BJ (cell line): ENCODE measurements around the gene RNU4-1. TPM values are rescaled to one million over a fixed set of nuclear protein-coding genes. Genes with fewer than 3 reads are reported as not detected.

Experiments
- CTCF ChIA-PET: fragments of 350-600 bp; formaldehyde crosslinking; extraction: SDS; loops from one replicate; lab custom pipeline; 2021; ENCODE audit warnings: antibody characterized with exemption, inconsistent platforms; lab: Yijun Ruan, JAX
- POLR2A ChIA-PET: fragments of 300-600 bp; sonication (Branson Sonifier 250); formaldehyde crosslinking; extraction: SDS; loops from one replicate; lab custom pipeline; 2021; ENCODE audit warnings: antibody characterized with exemption; lab: Charles Lee
- DNase-seq: peaks from one replicate; pipeline ENCODE4 v3.0.0-alpha.2; 2011; ENCODE audit warnings: low read depth
- H3K27me3 ChIP-seq: 2 replicates; pipeline ENCODE4 v1.6.0; 2011; ENCODE audit warnings: low read length; ENCODE audit not compliant: control insufficient read depth, insufficient read depth
- H3K36me3 ChIP-seq: 2 replicates; pipeline ENCODE4 v1.5.1; 2011; ENCODE audit warnings: low read length; ENCODE audit not compliant: control insufficient read depth, insufficient read depth
- H3K4me3 ChIP-seq: 2 replicates; pipeline ENCODE4 v1.5.1; 2011; ENCODE audit warnings: low read depth, mild to moderate bottlenecking, control low read depth, low read length
- CTCF ChIP-seq: IDR thresholded peaks from 2 replicates; pipeline ENCODE4 v1.5.1; 2011; ENCODE audit warnings: low read depth, mild to moderate bottlenecking, control low read depth, inconsistent platforms, low read length, moderate library complexity; ENCODE audit not compliant: insufficient read depth
- polyA plus RNA-seq: library from polyadenylated mRNA; depleted of rRNA; stranded (reverse); fragments of >200 nt; gene quantifications from 2 replicates; pipeline ENCODE4 v1.2.3, GENCODE V29; 2011

The RNU4-1 gene
- polyA plus RNA-seq, 1 experiment = not detected

- TF ChIP-seq CTCF = no peak
- DNase-seq = no peak
- Histone ChIP-seq H3K36me3 (no peaks in the 10 kb centered on the region; the same call in 1 of the 2 replicates), H3K4me3 (peak overlapping the region; percentile 95), H3K27me3 (no peaks in the 10 kb centered on the region)
- POLR2A ChIA-PET = interaction anchor here (1.1 to 3.5 kb wide), 3 partner anchors 28 to 63 kb away, joined by 5 to 29 read pairs (median 18); partner anchors contain the start of gene RPLP0
- CTCF ChIA-PET = interaction anchor here (0.7 to 14.8 kb wide), 6 partner anchors 11 to 63 kb away, joined by 3 to 482 read pairs (median 10); partner anchors contain the start of gene RPLP0
These were observed 29.3 kb downstream of the RNU4-1 start for GRCh38 chr12:120263748-120264085.

- POLR2A ChIA-PET = interaction anchor here (1.1 to 3.5 kb wide), 4 partner anchors 28 to 62 kb away, joined by 5 to 29 read pairs (median 12); partner anchors contain the start of gene RPLP0
These were observed 29.9 kb downstream of the RNU4-1 start for GRCh38 chr12:120262852-120263747.

GRCh38 chr12:120261951-120262851, 30.8 kb downstream of the RNU4-1 start:
- POLR2A ChIA-PET = interaction anchor here (0.8 to 3.5 kb wide), 4 partner anchors 29 to 61 kb away, joined by 3 to 29 read pairs (median 12); partner anchors contain the start of genes RNU4-2 and RPLP0
- Histone ChIP-seq H3K4me3 (peak overlapping the region; percentile 95), H3K27me3 (no peaks in the 10 kb centered on the region), H3K36me3 (no peaks in the 10 kb centered on the region; the same call in 1 of the 2 replicates)
- no peak for DNase-seq
- CTCF ChIA-PET = interaction anchor here (1.2 to 14.8 kb wide), 6 partner anchors 10 to 61 kb away, joined by 5 to 482 read pairs (median 10); partner anchors contain the start of gene RPLP0
- no peak for TF ChIP-seq CTCF

More at GRCh38 chr12:120262852-120263747, 29.9 kb downstream of the RNU4-1 start:
- DNase-seq = no peak
- Histone ChIP-seq H3K27me3 (no peaks in the 10 kb centered on the region), H3K36me3 (no peaks in the 10 kb centered on the region; the same call in 1 of the 2 replicates), H3K4me3 (peak overlapping the region; percentile 95)
- CTCF ChIA-PET = interaction anchor here (0.7 to 14.8 kb wide), 8 partner anchors 11 to 62 kb away, joined by 3 to 482 read pairs (median 8); partner anchors contain the start of gene RPLP0
- no peak for TF ChIP-seq CTCF

- DNase-seq = no peak
- H3K36me3 ChIP-seq = no peaks in the 10 kb centered on the region; the same call in none of the 2 replicates
- no peaks in the 10 kb centered on the region for H3K27me3 ChIP-seq
- no peak for TF ChIP-seq CTCF
- ChIA-PET CTCF (interaction anchor here (2.7 to 14.8 kb wide), 3 partner anchors 14 to 33 kb away, joined by 8 to 482 read pairs (median 99); no protein-coding TSS in a partner anchor), POLR2A (interaction anchor here (0.6 kb wide), 1 partner anchor 30 kb away, joined by 3 read pairs; no protein-coding TSS in a partner anchor)
- H3K4me3 ChIP-seq = no peak overlapping the region
These were observed 32.4 kb downstream of the RNU4-1 start for GRCh38 chr12:120260607-120261006.
